ENCODE results near the gene PPP1R7.

- TF ChIP-seq CTCF (IDR thresholded peaks at IDR 0.05): no peak
- no peak for TF ChIP-seq POLR2A (IDR thresholded peaks at IDR 0.05)
- no peak for TF ChIP-seq POLR2AphosphoS5 (IDR thresholded peaks at IDR 0.05)
- no peak for TF ChIP-seq EP300 (IDR thresholded peaks at IDR 0.05)
Observed at GRCh38 chr2:241123816-241124536, 26.3 kb upstream of the PPP1R7 start.
